CD4-positive, alpha-beta memory T cell (primary cell): Measurements from ENCODE around the gene DCN. TPM values are rescaled to one million over a fixed set of nuclear protein-coding genes. Genes with fewer than 3 reads are reported as not detected.

ENCODE experiments used
- CTCF ChIA-PET: fragments of 350-600 bp; sonication (Branson Sonifier 250); formaldehyde crosslinking; loops from one replicate; lab custom pipeline; 2021; ENCODE audit warnings: inconsistent platforms; ENCODE audit not compliant: partially characterized antibody; lab: Charles Lee
- POLR2A ChIA-PET: fragments of 350-600 bp; sonication (Branson Sonifier 250); formaldehyde crosslinking; loops from one replicate; lab custom pipeline; 2021; ENCODE audit not compliant: partially characterized antibody; lab: Charles Lee
- DNase-seq, 5 donors: peaks; one replicate each; pipeline versions ENCODE4 v3.0.0 to v3.0.0-alpha.2; 2020 to 2022; ENCODE audit warnings: mixed read lengths in 1 of 5
- H3K27ac ChIP-seq: one replicate; pipeline ENCODE4 v1.7.0; 2013; ENCODE audit warnings: low read depth, low read length
- H3K27me3 ChIP-seq: 2 replicates; pipeline ENCODE4 v1.7.0; 2013; ENCODE audit warnings: mild to moderate bottlenecking, low read length, moderate library complexity; ENCODE audit not compliant: insufficient read depth
- H3K36me3 ChIP-seq: 2 replicates; pipeline ENCODE4 v1.7.0; 2013; ENCODE audit warnings: mild to moderate bottlenecking, low read length, moderate library complexity; ENCODE audit not compliant: insufficient read depth
- H3K4me1 ChIP-seq: 2 replicates; pipeline ENCODE4 v1.7.0; 2013; ENCODE audit warnings: mild to moderate bottlenecking, low read length, moderate library complexity; ENCODE audit not compliant: insufficient read depth
- H3K4me3 ChIP-seq, 2 donors: one replicate each; pipeline ENCODE4 v1.7.0; 2013; ENCODE audit warnings: low read length in 2 of 2, mild to moderate bottlenecking in 1 of 2
- H3K9me3 ChIP-seq, 2 donors: one replicate each; pipeline ENCODE4 v1.7.0; 2013; ENCODE audit warnings: low read length in 2 of 2, control low read depth in 1 of 2; ENCODE audit not compliant: control insufficient read depth in 1 of 2
- H3K27ac Mint-ChIP-seq, 7 donors: one replicate each; pipeline ENCODE4 v1.8.0; 2020 to 2021; ENCODE audit warnings: mixed read lengths in 7 of 7, mild to moderate bottlenecking in 6 of 7, inconsistent platforms in 3 of 7, moderate library complexity in 3 of 7
- H3K27me3 Mint-ChIP-seq, 2 donors: one replicate each; pipeline ENCODE4 v1.8.0; 2020 to 2021; ENCODE audit warnings: mixed read lengths in 2 of 2
- H3K36me3 Mint-ChIP-seq, 2 donors: one replicate each; pipeline ENCODE4 v1.8.0; 2020 to 2021; ENCODE audit warnings: mixed read lengths in 2 of 2, inconsistent platforms in 1 of 2, mild to moderate bottlenecking in 1 of 2
- H3K4me1 Mint-ChIP-seq, 4 donors: one replicate each; pipeline ENCODE4 v1.8.0; 2020 to 2021; ENCODE audit warnings: mixed read lengths in 4 of 4, mild to moderate bottlenecking in 1 of 4
- H3K4me3 Mint-ChIP-seq, 8 donors: one replicate each; pipeline ENCODE4 v1.8.0; 2020 to 2021; ENCODE audit warnings: mixed read lengths in 8 of 8, mild to moderate bottlenecking in 7 of 8, moderate library complexity in 6 of 8, inconsistent platforms in 3 of 8
- H3K9me3 Mint-ChIP-seq, 8 donors: one replicate each; pipeline ENCODE4 v1.8.0; 2020 to 2021; ENCODE audit warnings: mixed read lengths in 8 of 8, mild to moderate bottlenecking in 5 of 8, inconsistent platforms in 3 of 8, moderate library complexity in 1 of 8
- intact Hi-C: fragments of 100-400 bp; cut with micrococcal nuclease; formaldehyde crosslinking; loops from one replicate; pipeline ENCODE4 v1.15.1; 2023
- polyA plus RNA-seq, 2 donors: library from polyadenylated mRNA; unstranded; fragments of 300-500 nt; fragmentation: Illumina TruSeq; gene quantifications; one replicate each; pipeline ENCODE4 v1.2.3, GENCODE V29; 2021
- total RNA-seq, 2 experiments: library from RNA; stranded (reverse); gene quantifications; one replicate each; pipeline ENCODE4 v1.2.3, GENCODE V29; 2021

Gene DCN
- total and polyA plus RNA-seq, 4 experiments from 2014 or later = not detected

DNA sequence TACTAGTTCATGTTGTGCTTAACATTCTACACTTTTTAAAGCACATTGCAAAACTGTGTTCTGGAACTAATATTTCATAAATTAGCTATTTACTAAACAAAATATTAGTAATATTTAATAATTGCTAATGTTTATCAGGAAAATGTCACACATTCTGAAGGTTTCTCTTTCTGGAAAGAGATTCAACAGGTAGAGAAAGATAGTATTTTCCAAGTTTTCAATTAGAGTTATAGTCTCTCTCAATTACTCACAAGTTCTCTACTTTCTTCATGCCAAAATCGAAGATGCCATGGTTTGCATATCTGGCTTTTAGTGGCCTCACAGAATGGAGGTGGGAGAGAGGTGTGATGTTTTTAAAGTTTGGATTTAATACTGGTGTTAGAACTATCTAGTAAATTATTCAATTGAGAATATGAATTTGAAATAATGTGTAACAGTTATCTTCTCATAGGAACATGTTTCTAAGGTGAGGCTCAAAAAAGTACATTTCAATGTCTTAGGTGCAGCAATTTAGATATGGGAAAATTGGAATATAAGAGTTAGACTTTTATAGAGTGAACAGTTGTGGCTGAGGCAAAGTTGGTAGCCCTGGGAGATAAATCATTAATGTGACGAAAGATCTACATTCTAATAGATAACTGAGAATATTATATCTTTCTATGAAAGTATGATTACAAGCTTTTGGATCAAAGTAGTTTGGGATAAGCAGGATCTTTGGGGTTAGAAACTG is 72.9 kb downstream of the DCN start:
- H3K4me1 ChIP-seq = no peaks in the 10 kb centered on the region
- no peaks in the 10 kb centered on the region for H3K27me3 ChIP-seq
- no peak overlapping the region for H3K4me3 ChIP-seq
- no peak overlapping the region for H3K27ac Mint-ChIP-seq
- DNase-seq = no peak
- H3K9me3 Mint-ChIP-seq = peaks cover 0 to 3% (median 0%) of the 10 kb centered on the region in 8 donors
- no peaks in the 10 kb centered on the region for H3K9me3 ChIP-seq
- H3K27ac ChIP-seq = no peak overlapping the region
- no peaks in the 10 kb centered on the region for H3K27me3 Mint-ChIP-seq
- ChIA-PET CTCF (no interaction called here), POLR2A (no interaction called here)
- no peak overlapping the region for H3K4me3 Mint-ChIP-seq
- H3K36me3 Mint-ChIP-seq = no peaks in the 10 kb centered on the region
- H3K36me3 ChIP-seq = no peaks in the 10 kb centered on the region
- H3K4me1 Mint-ChIP-seq = no peaks in the 10 kb centered on the region
- intact Hi-C loops = no loop called here

DNA sequence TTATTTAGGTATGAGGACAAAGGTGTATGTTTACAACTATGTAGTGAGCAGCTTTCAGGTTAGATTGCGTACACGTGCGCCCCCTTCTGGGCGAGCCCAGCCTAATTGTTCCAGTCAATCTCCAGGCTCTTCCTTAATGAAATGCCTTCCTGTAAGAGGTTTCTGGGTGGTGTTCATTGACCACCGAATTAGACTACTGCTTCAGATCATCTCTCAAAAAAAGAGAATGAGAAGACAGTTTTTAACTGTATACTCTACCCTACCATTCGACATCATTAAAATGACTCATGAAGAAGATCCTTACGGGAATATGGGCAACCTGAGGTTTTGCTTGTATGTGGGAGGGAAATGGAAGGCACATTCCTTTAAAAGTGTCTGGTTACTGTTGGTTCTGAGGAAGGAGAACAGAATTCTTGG is 73.5 kb downstream of the DCN start:
- intact Hi-C loops = no loop called here
- Histone ChIP-seq H3K4me1 (no peaks in the 10 kb centered on the region), H3K36me3 (no peaks in the 10 kb centered on the region), H3K27me3 (no peaks in the 10 kb centered on the region), H3K9me3 (no peaks in the 10 kb centered on the region), H3K27ac (no peak overlapping the region), H3K4me3 (no peak overlapping the region)
- ChIA-PET POLR2A (no interaction called here), CTCF (interaction anchor here (1.2 kb wide), 1 partner anchor 8 kb away, joined by 3 read pairs; no protein-coding TSS in a partner anchor)
- Mint-ChIP-seq H3K4me3 (no peak overlapping the region), H3K4me1 (no peaks in the 10 kb centered on the region), H3K27ac (no peak overlapping the region), H3K27me3 (no peaks in the 10 kb centered on the region), H3K36me3 (no peaks in the 10 kb centered on the region), H3K9me3 (peaks cover 0 to 3% (median 0%) of the 10 kb centered on the region in 8 donors)
- peak in 1 of 5 donors; percentile 3 for DNase-seq

DNA sequence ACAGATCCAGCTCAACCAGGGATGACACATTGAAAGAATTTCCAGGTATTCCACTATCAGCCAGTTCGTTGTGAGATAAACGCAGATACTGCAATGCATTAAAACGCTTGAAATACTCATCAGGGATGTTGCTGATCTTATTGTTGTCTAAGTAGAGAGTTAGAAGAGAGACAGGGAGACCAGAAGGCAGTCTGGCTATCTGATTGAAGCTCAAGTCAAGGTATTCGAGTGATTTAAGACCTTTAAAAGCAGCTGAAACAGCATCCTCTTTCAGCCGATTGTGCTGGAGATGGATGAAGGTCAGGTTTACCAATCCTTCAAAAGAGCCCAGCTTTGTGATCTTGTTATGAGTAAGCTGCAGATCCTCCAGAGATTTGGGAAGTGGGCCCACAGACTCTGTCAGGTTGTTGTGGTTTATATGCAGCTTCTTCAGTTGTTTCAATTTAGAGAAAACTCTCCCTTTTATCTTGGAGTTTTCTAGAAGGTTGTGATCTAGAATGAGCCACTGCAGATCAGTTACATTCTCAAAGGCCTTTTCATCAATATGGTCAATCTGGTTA is 74.3 kb downstream of the DCN start:
- H3K4me1 Mint-ChIP-seq = no peaks in the 10 kb centered on the region
- Histone ChIP-seq H3K27ac (no peak overlapping the region), H3K9me3 (no peaks in the 10 kb centered on the region), H3K4me1 (no peaks in the 10 kb centered on the region), H3K27me3 (no peaks in the 10 kb centered on the region), H3K36me3 (no peaks in the 10 kb centered on the region), H3K4me3 (no peak overlapping the region)
- ChIA-PET POLR2A (no interaction called here), CTCF (interaction anchor here (1.2 kb wide), 1 partner anchor 9 kb away, joined by 3 read pairs; no protein-coding TSS in a partner anchor)
- peaks cover 0 to 3% (median 0%) of the 10 kb centered on the region in 8 donors for H3K9me3 Mint-ChIP-seq
- H3K4me3 Mint-ChIP-seq = no peak overlapping the region
- H3K27me3 Mint-ChIP-seq = no peaks in the 10 kb centered on the region
- no peak for DNase-seq
- H3K27ac Mint-ChIP-seq = no peak overlapping the region
- intact Hi-C loops = no loop called here
- no peaks in the 10 kb centered on the region for H3K36me3 Mint-ChIP-seq

DNA sequence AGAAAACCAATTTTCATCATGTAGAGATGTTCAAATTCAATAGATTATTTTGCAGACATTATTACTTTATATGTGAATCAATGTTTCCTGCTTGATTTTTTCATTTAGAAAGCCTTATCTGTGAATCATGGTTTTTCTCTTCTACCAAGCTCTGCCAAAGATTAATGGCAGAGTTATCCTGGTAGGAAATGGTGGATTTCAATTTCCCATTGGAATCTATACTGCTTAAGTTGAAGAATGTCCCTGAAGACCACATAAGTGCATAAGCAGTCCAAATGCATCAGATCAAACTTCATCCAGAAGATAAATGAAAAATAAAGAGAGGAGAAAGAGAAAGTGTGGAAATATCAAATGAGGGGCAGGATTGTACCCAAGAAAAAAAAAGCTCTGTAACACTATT is 76.3 kb downstream of the DCN start:
- no peaks in the 10 kb centered on the region for H3K4me1 Mint-ChIP-seq
- H3K36me3 Mint-ChIP-seq = no peaks in the 10 kb centered on the region
- Histone ChIP-seq H3K27me3 (no peaks in the 10 kb centered on the region), H3K4me3 (no peak overlapping the region), H3K36me3 (no peaks in the 10 kb centered on the region), H3K4me1 (no peaks in the 10 kb centered on the region), H3K9me3 (no peaks in the 10 kb centered on the region), H3K27ac (no peak overlapping the region)
- ChIA-PET CTCF (no interaction called here), POLR2A (no interaction called here)
- intact Hi-C loops = no loop called here
- peaks cover 0 to 3% (median 0%) of the 10 kb centered on the region in 8 donors for H3K9me3 Mint-ChIP-seq
- no peak overlapping the region for H3K4me3 Mint-ChIP-seq
- H3K27me3 Mint-ChIP-seq = no peaks in the 10 kb centered on the region
- DNase-seq = no peak
- no peak overlapping the region for H3K27ac Mint-ChIP-seq

DNA sequence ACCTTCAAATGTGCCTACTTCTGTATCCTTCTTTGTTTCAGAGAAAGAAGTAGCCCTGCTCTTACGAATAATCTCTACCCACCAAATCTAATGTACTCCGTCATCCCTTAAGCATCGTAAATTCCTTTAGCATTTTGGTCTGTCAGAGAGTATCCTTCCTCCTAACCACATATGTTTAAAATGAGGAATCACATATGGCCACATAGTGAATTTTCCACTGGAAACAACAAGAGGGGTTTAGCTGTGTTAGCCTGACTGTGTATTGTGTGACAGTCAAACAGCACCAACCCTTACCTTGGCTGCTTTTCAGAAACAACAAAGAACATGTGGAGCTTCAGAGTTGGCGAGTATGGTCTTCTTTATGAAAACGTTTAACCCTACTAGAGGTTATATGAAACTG is 76.8 kb downstream of the DCN start:
- ChIA-PET CTCF (no interaction called here), POLR2A (no interaction called here)
- no peak for DNase-seq
- Histone ChIP-seq H3K27ac (no peak overlapping the region), H3K9me3 (no peaks in the 10 kb centered on the region), H3K4me3 (no peak overlapping the region), H3K36me3 (no peaks in the 10 kb centered on the region), H3K27me3 (no peaks in the 10 kb centered on the region), H3K4me1 (no peaks in the 10 kb centered on the region)
- Mint-ChIP-seq H3K4me1 (no peaks in the 10 kb centered on the region), H3K27ac (no peak overlapping the region), H3K27me3 (no peaks in the 10 kb centered on the region), H3K9me3 (peaks cover 0 to 3% (median 0%) of the 10 kb centered on the region in 8 donors), H3K4me3 (no peak overlapping the region), H3K36me3 (no peaks in the 10 kb centered on the region)
- intact Hi-C loops = no loop called here

DNA sequence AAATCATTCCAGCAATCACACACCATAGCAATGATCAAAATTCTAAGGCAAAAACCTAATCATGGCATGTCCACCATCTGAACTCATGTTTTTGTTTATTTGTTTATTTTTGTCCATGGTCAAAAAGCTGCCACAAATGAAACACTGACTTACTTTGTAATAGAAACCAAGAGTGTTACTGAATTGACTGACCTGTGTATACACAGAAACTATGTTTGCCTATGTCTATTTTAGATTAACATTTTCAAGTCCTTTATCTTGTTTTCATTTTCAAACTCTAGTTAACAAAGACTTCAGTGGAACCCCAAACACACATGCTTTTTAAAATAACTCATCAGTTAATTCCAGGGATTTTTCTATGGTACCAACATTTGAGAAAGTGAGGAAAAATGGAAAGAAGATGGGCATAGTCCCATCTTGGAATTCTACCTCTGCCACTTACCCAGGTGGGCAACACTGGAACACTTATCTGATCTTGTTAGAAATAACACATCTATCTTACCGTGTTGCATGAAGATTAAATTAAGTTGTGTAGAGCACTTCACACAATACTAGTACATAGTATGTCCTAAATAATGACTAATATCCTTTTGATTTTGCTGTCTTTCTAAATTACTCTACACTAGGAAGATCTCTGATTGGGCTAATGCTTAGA is 77.7 kb downstream of the DCN start:
- H3K27ac ChIP-seq = no peak overlapping the region
- no peaks in the 10 kb centered on the region for H3K36me3 ChIP-seq
- H3K9me3 ChIP-seq = no peaks in the 10 kb centered on the region
- Mint-ChIP-seq H3K9me3 (peaks cover 0 to 3% (median 0%) of the 10 kb centered on the region in 8 donors), H3K4me1 (no peaks in the 10 kb centered on the region), H3K4me3 (no peak overlapping the region), H3K27me3 (no peaks in the 10 kb centered on the region), H3K36me3 (no peaks in the 10 kb centered on the region), H3K27ac (no peak overlapping the region)
- DNase-seq = no peak
- CTCF ChIA-PET = interaction anchor here (0.6 kb wide), 1 partner anchor 1055 kb away, joined by 3 read pairs; no protein-coding TSS in a partner anchor
- H3K4me3 ChIP-seq = no peak overlapping the region
- H3K27me3 ChIP-seq = no peaks in the 10 kb centered on the region
- POLR2A ChIA-PET = no interaction called here
- no peaks in the 10 kb centered on the region for H3K4me1 ChIP-seq
- intact Hi-C loops = no loop called here

DNA sequence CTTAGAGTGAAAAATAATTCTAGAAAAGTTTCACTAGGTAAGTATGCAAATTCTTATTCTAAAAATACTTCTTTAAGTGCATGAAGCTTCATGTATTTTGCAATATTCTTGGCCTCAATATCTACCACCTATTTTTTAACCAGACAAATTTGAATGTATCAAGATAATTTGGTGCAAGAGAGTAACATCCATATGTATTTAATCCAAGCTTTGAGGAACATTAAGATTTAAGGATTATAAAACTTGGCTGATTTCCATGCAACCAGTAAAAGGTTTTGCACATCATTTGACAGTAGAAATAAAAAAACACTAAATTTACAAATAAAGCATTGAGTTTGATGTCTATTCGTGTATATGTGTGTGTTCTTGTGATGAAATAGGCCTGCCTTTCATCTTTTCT is 79.0 kb downstream of the DCN start:
- H3K4me3 ChIP-seq = no peak overlapping the region
- intact Hi-C loops = no loop called here
- H3K4me1 ChIP-seq = no peaks in the 10 kb centered on the region
- H3K36me3 ChIP-seq = no peaks in the 10 kb centered on the region
- H3K9me3 ChIP-seq = no peaks in the 10 kb centered on the region
- Mint-ChIP-seq H3K27me3 (no peaks in the 10 kb centered on the region), H3K4me1 (no peaks in the 10 kb centered on the region), H3K27ac (no peak overlapping the region), H3K4me3 (no peak overlapping the region), H3K9me3 (peaks cover 0 to 3% (median 0%) of the 10 kb centered on the region in 8 donors), H3K36me3 (no peaks in the 10 kb centered on the region)
- ChIA-PET CTCF (no interaction called here), POLR2A (no interaction called here)
- H3K27ac ChIP-seq = no peak overlapping the region
- DNase-seq = no peak
- H3K27me3 ChIP-seq = no peaks in the 10 kb centered on the region
